HG02970 (cell line): ENCODE data around the gene CCM2.

Source experiments
- ATAC-seq: cut with Tn5 transposase; IDR thresholded peaks from one replicate; pipeline ENCODE4 v1.9.1; 2021; ENCODE audit warnings: mild to moderate bottlenecking, moderate library complexity, moderate number of reproducible peaks; ENCODE audit not compliant: unreplicated experiment, low FRiP score

Gene CCM2

GRCh38 chr7:45057878-45058277, 57.9 kb downstream of the CCM2 start:
- no peak for ATAC-seq

- ATAC-seq: no peak
These were observed 60.3 kb downstream of the CCM2 start for GRCh38 chr7:45060295-45060694.

GRCh38 chr7:45061352-45061751, 61.4 kb downstream of the CCM2 start:
- ATAC-seq: no peak

- ATAC-seq: no peak
These were observed 61.9 kb downstream of the CCM2 start for GRCh38 chr7:45061806-45062425.

GRCh38 chr7:45064047-45064725, 64.2 kb downstream of the CCM2 start:
- no peak for ATAC-seq

- no peak for ATAC-seq
These were observed 65.3 kb downstream of the CCM2 start for GRCh38 chr7:45065031-45065995.

GRCh38 chr7:45066409-45066808, 66.4 kb downstream of the CCM2 start:
- no peak for ATAC-seq

GRCh38 chr7:45067582-45067981, 67.6 kb downstream of the CCM2 start:
- no peak for ATAC-seq

GRCh38 chr7:45068236-45069023, 68.4 kb downstream of the CCM2 start:
- no peak for ATAC-seq

GRCh38 chr7:45069444-45070253, 69.6 kb downstream of the CCM2 start:
- ATAC-seq: no peak

- no peak for ATAC-seq
These were observed 70.2 kb downstream of the CCM2 start for GRCh38 chr7:45070254-45070642.

- ATAC-seq: no peak
These were observed 71.5 kb downstream of the CCM2 start for GRCh38 chr7:45071528-45071927.

- no peak for ATAC-seq
These were observed 72.4 kb downstream of the CCM2 start for GRCh38 chr7:45072131-45073030.

GRCh38 chr7:45073031-45073785, 73.2 kb downstream of the CCM2 start:
- no peak for ATAC-seq

GRCh38 chr7:45073786-45074527, 74.0 kb downstream of the CCM2 start:
- ATAC-seq: no peak

- ATAC-seq: no peak
These were observed 74.7 kb downstream of the CCM2 start for GRCh38 chr7:45074528-45075354.

- ATAC-seq: no peak
These were observed 75.3 kb downstream of the CCM2 start for GRCh38 chr7:45075355-45075644.
